GM18526 (cell line): ENCODE data around the gene KIAA1614.

ENCODE experiments used
- POLR2A ChIP-seq: IDR thresholded peaks from 3 replicates; pipeline ENCODE4 v1.6.1; 2011; ENCODE audit not compliant: insufficient read length; ENCODE audit errors: extremely low read depth

KIAA1614 gene

GRCh38 chr1:180941518-180942275 is 29.0 kb downstream of the KIAA1614 start:
- no peak for TF ChIP-seq POLR2A

GRCh38 chr1:180945151-180945550 is 32.5 kb downstream of the KIAA1614 start:
- TF ChIP-seq POLR2A = no peak

GRCh38 chr1:180945551-180945950 is 32.9 kb downstream of the KIAA1614 start:
- TF ChIP-seq POLR2A = no peak

GRCh38 chr1:180946056-180946455 is 33.4 kb downstream of the KIAA1614 start:
- TF ChIP-seq POLR2A = no peak

GRCh38 chr1:180946541-180947498 is 34.1 kb downstream of the KIAA1614 start:
- no peak for TF ChIP-seq POLR2A

GRCh38 chr1:180947499-180947885 is 34.8 kb downstream of the KIAA1614 start:
- TF ChIP-seq POLR2A = no peak

GRCh38 chr1:180947901-180948640 is 35.4 kb downstream of the KIAA1614 start:
- TF ChIP-seq POLR2A = no peak

- TF ChIP-seq POLR2A = no peak
These were observed 36.2 kb downstream of the KIAA1614 start for GRCh38 chr1:180948641-180949615.

GRCh38 chr1:180949616-180950000 is 36.9 kb downstream of the KIAA1614 start:
- no peak for TF ChIP-seq POLR2A

GRCh38 chr1:180950321-180950720 is 37.6 kb downstream of the KIAA1614 start:
- no peak for TF ChIP-seq POLR2A

GRCh38 chr1:180951186-180951745 is 38.6 kb downstream of the KIAA1614 start:
- TF ChIP-seq POLR2A = no peak

GRCh38 chr1:180951836-180952656 is 39.3 kb downstream of the KIAA1614 start:
- TF ChIP-seq POLR2A = no peak

GRCh38 chr1:180952657-180953013 is 39.9 kb downstream of the KIAA1614 start:
- TF ChIP-seq POLR2A = no peak

GRCh38 chr1:180953291-180954004 is 40.8 kb downstream of the KIAA1614 start:
- no peak for TF ChIP-seq POLR2A
